CD4-positive, alpha-beta T cell treated with Interleukin-15 for 4 hours (primary cell): ENCODE results near the gene ZGPAT.

ENCODE experiments used
- DNase-seq: peaks from one replicate; pipeline ENCODE4 v3.0.0-alpha.2; 2020; ENCODE audit warnings: low spot score

Gene ZGPAT

DNA sequence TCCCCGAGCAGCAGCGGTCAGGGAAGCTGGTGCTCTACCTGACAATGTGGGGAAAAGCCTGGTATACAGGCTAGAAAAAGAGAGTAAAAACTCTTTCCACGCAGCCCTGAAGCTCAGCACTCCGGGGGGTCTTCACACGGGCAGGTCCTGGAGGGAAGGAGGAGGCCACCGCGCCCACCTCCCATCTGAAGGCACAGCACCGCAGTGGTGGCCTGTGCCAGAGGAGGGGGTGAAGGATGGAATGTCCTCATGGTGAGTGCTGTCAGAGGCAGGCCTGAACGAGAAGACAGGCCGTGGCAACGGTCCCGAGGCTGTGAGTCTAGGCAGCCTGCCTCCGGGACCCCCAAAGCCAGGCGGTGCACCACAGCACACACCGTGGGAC, 37.6 kb downstream of the ZGPAT start:
- no peak for DNase-seq

GRCh38 chr20:63745961-63746731, 38.3 kb downstream of the ZGPAT start:
- no peak for DNase-seq

DNA sequence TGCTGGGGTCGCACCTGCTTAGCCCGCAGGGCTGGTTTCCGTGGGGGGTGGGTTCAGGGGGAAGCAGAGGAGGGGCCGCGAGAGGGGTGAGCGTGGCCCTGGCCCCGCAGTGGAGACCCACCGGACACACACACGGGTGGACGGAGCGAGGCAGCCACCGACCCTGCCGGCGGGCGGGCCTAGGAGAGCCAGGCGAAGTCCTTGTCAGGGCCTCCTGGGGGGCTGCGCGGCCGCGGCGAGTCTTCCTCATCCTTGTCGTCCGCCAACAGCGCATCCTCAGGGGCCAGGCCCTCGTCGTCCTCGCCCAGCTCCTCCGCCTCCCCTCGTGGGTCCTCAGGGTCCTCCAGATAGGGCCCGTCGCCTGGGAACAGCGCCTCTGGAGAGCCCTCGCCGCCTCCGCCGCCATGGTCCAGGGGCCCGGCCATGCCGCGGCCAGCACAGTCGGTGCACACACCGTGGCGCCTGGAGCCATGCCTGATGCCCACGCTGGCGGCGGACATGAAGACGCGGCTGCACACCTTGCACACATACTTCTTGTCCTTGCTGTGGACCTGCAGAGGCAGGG, 39.0 kb downstream of the ZGPAT start:
- DNase-seq, result no peak

DNA sequence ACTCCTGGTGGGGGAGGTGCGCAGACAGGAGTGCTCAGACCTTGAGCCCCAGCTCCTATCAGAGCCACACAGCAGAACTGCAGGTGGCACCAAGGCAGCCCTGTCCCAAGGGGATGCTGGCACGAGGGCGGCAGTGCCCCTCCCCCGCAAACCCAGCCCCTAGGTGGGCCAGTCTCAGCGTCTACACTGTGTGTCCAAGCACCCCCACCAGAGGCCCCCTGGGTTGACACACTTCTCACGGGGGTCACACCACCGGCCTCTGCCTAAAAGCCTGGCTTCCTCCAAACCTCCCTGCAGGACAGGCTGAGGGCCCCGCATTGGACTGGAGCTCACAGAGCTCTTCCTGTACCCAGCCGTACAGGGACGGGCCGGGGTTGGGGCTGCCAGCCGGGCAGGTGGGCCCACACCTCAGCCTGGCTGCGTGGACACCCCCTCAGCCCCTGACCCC, 39.8 kb downstream of the ZGPAT start:
- DNase-seq, result no peak

DNA sequence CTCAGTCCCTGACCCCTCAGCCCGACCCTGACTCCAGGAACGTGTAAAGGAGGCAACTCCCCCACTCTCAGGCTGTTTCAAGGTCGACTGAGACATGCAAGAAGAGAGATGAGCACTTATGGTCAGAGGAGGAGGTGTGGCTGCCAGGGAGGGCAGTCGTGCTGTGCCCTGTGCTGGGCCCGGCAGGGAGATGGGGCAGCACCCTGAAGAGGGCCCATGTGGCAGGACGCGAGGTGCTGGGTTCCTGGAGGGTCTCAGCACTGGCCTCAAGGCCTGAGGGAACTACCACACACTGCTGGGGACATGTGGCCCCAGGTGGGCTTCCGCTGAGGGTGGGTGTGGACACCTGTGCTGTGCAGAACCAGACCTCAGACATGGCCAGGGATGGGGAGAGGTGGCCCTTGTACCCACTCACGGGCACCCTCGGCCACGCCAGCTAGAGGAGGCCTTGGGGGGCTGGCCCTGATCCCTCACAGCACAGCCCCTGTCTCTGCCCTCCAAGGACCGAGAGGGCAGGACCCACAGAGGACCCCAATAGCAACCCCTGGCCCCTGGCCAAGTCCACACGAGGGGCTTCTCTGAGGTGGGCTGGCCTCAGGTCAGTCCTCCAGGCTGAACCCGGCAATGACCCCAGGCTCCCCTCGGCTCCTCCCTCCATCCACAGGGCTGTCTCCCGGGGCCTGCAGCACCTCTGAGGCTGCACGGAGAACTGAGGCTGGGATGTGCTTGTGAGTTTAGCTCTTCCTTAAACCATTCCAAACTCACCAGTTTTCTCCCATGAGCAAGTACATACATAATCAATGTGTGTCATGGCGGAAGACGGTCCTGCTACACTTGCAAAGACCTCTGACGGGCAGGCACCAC, 40.5 kb downstream of the ZGPAT start:
- DNase-seq, result no peak

GRCh38 chr20:63748934-63749270, 41.1 kb downstream of the ZGPAT start:
- DNase-seq, result no peak

- DNase-seq, result no peak
These were observed 42.0 kb downstream of the ZGPAT start for GRCh38 chr20:63749597-63750508.

- peak; percentile 64 for DNase-seq
These were observed 43.1 kb downstream of the ZGPAT start for GRCh38 chr20:63750807-63751470.

- no peak for DNase-seq
These were observed 43.8 kb downstream of the ZGPAT start for GRCh38 chr20:63751471-63752271.

- DNase-seq, result no peak
These were observed 44.7 kb downstream of the ZGPAT start for GRCh38 chr20:63752411-63753101.

DNA sequence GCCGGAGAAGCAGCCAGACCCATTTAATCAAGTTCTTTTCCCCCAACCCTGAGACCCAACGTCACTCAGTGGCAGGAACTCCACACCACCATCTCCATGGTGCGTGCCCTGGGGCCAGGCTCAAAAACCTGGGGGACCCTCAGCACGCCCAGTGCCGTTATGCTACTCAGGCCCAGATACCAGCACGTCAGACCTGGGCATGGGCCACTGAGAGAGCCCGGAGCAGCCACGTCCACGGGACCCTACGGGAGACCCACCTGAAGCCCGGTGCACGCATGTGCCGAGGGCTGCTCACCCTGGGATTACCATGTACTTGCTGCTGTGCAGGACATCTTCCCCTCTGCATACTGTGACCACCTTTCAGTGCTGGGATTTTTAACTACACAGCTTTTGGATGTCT, 45.5 kb downstream of the ZGPAT start:
- DNase-seq, result no peak

DNA sequence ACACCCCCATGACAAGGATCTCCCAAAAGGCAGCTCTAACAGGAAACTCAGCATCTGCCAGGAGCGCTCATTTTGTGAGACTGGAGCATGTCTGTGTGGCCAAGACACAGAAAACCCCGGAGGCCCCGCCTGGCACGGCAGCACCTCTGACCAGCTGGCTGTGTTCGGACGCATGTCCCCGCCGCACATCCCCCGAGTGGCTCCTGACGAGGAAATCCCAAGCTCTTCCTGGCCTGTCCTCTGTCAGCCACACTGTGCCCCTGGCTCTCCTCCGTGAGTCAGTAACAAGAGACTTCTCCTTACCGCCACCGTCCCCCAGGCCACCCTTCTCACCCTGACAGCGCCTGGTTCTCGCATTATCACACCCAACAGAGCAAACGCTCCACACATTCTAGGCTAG, 46.2 kb downstream of the ZGPAT start:
- no peak for DNase-seq

GRCh38 chr20:63755933-63756647, 48.3 kb downstream of the ZGPAT start:
- DNase-seq, result no peak

DNA sequence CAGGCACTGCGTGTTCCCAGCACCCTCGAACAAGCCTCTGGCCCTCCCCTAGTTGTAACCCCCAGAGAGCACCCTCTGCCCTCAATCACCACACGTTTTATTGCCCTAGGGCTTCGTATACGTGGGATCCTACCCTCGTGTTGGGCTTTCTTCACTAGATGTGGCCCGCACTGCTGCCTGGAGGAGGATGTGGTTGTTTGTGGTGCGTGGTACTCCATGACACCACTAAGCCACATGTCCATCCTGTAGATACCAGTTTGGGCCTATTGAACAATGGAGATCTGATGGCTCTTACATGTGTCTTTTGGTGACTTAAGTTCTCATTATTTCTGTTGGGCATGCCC, 48.8 kb downstream of the ZGPAT start:
- DNase-seq, result no peak

DNA sequence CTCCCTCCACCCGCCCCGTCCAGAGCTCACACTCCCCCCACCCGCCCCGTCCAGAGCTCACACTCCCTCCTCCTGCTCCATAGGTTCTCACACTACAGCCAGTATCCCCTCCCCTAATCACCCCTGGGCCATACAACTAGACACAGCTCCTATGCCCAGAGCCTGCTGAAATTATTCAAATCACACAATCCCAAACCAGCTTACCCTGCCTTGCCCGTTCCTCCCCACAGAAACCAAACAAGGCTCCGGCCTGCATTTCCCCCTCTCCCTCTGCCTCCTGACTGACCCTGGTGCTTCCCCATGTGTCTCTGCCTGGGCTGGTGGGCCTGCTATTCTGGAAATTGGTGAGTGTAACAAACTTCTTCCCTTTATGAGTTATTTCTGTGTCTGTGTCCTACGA, 50.3 kb downstream of the ZGPAT start:
- DNase-seq, result no peak

- no peak for DNase-seq
These were observed 51.6 kb downstream of the ZGPAT start for GRCh38 chr20:63759377-63759901.

- no peak for DNase-seq
These were observed 57.4 kb downstream of the ZGPAT start for GRCh38 chr20:63765082-63765873.

- DNase-seq, result no peak
These were observed 58.1 kb downstream of the ZGPAT start for GRCh38 chr20:63765902-63766301.
